HG03558 (cell line): ENCODE results near the gene GALNT17.

Experiments used
- ATAC-seq: cut with Tn5 transposase; IDR thresholded peaks from one replicate; pipeline ENCODE4 v1.9.1; 2021; ENCODE audit warnings: moderate number of reproducible peaks; ENCODE audit not compliant: unreplicated experiment; ENCODE audit errors: extremely low read depth

GALNT17 gene

DNA sequence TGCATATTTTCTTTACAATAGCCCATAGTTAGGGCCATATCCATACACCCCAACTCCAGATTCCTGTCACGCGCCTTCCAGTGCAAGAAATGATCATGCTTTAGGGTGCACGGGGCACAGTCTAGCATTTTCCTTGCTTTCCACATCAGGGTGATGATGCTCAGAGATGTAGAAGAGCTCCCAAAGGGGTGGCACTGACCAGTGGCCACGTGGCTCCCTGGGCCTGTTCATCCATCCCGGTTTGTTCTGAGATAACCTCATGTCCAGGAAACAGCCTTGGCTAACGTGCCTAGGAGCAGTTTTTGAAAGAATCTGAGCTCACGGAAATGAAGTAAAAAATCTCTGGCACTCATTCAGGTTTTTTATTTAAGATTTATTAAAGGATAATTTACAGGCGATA, 139.3 kb downstream of the GALNT17 start:
- ATAC-seq: no peak

DNA sequence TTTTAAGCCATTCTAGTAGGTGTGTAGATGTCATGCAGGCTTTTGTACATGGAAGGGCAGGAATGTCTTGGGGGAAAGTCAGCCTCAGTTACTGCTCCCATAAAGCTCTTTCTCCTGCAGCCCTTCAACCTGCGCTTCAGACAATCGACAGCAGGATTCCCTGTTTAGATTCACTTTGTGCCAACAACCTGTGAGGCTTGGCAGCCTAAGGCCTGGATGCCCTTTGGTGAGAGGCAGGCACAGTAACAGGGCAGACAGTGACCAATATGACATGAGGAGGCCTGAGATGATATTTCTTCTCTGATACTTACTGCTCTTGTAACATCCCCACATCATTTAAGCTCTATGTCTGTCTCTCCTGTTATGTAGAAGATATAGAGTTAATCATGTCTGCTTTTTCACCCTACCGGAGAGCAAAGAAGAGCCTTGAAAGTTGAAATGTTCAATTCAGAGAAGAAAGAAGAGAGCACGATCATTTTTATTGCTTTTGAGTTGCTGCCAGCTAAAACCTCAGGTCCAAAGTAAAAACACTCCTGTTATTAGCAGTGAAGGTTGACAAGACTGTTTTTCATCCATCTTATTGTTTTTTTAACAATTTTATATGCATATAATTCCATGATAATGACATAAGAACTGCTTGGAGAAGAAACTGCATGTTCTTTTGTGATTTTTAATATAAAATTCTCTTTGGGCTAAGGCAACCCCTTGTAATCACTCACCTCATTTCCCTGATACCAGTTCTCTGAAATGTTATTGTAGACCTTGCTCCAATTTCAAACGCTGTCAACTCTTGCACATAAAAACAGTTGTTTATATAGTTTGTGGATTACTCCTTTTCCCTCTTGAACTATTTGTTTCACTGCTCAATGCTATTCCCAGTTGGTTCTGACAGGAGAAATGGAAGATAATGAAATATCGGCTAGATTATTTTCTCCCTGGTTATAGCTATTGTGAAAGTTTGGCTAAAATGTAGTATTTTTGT, 140.9 kb downstream of the GALNT17 start:
- no peak for ATAC-seq

DNA sequence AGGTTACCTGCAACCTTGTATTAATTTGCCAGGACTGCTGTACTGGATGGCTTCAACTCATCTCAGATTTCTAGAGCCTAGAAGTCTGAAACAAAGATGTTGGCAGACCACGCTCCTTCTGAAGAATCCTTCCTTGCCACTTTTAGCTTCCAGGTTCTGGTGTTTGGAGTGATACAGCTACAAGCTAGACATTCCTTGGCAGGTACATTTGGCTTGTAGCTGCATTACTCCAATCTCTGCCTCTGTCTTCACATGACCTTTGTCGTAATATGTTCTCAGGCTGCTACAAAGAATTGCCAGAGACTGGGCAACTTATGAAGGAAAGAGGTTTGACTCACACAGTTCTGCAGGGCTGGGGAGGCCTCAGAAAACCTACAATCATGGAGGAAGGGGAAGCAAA, 146.3 kb downstream of the GALNT17 start:
- ATAC-seq: no peak

DNA sequence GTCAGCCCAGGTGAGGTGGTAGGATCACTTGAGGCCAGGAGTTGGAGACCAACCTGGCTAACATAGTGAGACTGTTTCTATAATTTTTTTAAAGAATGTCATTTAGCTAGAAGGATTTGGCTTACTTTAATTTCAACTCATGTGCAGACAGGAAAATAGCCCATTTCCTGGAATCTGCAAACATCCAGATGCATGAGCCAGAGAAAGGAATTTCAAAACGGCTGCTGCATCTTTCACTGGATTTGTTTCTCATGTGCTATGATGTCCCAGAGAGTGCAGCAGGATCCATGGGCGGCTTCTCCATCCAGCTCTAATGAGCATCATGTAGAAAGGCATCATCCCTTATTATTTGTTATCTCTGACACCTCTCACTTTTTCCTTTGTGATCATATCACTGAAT, 149.3 kb downstream of the GALNT17 start:
- ATAC-seq: no peak

DNA sequence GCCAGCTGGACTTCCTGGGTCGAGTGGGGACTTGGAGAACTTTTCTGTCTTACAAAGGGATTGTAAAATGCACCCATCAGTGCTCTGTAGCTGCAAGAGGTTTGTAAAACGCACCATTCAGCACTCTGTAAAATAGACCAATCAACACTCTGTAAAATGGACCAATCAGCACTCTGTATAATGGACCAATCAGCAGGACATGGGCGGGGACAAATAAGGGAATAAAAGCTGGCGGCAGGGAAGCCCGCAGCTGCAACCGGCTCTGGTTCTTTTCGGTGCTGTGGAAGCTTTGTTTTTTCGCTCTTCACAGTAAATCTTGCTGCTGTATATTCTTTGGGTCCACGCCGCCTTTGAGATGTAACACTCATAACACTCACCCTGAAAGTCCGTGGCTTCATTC, 151.9 kb downstream of the GALNT17 start:
- no peak for ATAC-seq

DNA sequence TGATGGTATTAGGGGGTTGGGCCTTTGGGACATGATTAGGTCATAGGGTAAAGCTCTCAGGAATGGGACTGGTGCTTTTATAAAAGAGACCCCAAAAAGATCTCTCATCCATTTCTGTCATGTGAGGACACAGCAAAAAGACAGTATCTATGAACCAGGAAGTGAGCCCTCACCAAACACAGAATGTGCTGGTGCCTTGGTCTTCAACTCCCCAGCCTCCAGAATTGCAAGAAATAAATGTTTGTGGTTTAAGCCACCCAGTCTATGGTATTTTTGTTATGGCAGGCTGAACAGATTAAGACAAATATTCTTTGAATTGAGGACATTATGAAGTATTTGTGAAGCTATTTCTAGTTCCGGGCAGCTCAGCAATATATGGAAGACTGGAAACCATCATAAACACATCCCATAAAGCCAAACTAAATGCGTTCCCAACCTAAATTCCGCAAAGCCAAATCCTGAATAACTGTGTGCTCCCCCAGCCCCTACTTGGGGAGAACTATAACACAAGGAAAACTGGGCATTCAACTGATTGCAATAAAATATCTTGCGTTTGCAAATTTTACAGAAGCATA, 153.7 kb downstream of the GALNT17 start:
- no peak for ATAC-seq

DNA sequence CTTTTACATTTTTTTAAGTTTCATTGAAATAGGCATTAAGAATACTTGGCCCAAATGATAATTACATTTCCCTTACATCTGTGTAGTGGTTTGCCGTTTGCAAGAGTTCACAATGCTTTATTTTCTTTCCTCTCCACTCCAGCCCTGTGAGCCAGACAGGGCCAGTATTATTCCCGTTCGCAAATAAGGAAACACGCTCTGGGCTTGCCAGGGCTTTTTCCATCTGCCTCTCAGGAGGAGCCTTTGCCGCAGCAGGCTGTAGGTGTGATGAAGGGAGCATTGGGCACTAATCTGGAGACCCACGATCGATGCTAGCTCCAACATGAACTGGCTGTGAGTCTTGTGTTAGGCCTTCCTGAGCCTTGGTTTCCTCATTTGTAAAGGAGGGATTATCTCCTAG, 154.4 kb downstream of the GALNT17 start:
- no peak for ATAC-seq

DNA sequence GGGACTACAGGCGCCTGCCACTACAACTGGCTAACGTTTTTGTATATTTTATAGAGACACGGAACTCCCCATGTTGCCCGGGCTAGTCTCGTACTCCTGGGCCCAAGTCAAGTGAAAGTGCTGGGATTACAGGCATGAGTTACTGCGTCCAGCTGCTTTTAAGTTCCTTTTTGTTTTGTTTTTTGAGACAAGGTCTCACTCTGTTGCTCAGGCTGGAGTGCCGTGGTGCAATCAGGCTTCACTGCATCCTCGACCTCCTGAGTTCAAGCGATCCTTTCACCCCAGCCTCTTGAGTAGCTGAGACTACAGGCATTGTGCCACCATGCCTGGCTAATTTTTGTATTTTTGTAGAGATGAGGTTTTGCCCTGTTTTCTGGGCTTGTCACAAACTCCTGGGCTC, 155.0 kb downstream of the GALNT17 start:
- no peak for ATAC-seq

DNA sequence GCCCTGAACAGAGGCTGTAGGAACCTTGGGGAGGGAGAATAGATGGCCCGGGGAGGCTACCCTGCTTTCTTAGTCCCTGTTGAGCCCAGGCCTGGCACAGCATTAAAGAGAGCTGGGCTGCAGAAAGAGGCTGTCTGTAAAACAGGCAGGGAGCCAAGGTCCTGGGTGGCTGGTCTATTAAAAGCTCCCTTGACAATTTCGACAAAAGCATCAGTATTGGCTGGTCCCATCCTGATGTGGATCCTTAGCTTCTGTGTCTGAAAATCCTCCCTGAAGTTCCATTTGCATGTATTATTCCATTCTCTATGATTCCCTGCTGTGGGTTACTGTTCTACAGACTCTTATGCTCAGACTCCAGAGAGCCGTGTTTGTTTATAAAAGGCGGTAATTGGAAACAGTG, 158.5 kb downstream of the GALNT17 start:
- no peak for ATAC-seq

DNA sequence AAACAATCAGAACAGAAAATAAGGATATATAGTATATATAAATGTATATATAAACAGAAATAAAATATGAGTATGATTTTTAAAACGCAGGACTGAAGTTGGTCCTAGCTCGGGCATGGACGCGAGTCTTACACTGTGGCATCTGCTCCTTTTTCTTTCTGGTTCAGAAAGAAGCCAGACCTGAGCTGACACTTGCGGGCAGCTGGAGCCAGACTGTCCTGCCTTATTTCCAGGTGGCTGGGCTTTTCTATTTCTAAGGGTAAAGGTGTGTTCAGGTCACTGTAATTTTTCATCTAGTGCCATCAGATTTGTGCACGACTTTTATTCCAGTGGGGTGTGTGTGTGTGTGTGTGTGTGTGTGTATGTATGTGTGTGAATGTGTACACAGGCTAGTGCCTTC, 166.4 kb downstream of the GALNT17 start:
- ATAC-seq: no peak

DNA sequence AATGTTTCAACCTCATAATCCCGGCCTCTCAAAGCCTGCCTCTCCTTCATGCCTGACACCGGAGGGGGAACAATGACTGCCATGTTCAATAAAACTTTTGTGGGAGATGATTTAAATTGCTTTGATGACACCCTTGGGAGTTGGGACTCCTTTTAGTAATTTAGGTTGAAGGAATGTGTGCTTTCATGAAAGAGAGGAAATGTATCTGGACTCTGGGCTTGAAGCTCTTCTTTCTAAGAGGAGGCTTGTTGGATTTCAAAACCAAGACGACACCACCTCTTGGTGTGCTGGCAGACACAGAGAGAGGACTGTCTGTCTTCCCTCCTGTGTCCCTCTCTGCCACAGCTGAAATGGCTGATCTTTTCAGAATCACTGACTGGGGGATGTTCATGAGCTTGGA, 168.1 kb downstream of the GALNT17 start:
- ATAC-seq: no peak

DNA sequence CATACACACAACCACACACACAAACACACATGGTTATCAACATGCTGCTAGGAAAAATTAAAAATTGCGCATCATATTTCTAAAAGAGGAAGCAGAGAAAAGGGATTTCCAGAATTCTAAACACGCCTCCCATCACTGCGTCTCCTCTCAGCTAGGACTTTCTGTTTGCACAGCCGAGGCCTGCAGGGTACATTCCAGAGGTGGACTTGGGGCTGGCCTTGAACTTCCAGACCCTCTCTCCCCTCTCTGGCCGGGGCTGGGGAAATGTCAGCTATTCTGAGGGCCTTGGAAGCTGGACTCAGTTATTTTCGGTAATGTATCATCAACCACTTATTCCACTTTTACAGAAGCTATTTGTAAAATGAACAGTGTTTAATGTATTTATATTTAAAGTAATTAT, 168.7 kb downstream of the GALNT17 start:
- ATAC-seq: no peak

DNA sequence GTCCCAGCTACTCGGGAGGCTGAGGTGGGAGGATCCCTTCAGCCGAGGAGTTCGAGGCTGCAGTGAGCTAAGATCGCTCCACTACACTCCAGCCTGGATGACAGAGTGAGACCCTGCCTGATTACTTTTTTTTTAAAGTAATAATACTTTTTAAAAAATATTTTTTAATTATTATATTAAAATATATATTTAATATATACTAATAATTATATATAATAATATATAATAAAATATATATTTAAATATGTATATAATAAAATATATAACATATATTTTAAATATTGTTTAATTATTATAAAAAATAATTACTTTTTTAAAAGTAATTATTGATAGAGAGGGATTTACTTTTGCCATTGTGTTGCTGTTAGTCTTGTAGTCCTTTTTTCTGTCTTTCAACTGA, 169.2 kb downstream of the GALNT17 start:
- no peak for ATAC-seq

DNA sequence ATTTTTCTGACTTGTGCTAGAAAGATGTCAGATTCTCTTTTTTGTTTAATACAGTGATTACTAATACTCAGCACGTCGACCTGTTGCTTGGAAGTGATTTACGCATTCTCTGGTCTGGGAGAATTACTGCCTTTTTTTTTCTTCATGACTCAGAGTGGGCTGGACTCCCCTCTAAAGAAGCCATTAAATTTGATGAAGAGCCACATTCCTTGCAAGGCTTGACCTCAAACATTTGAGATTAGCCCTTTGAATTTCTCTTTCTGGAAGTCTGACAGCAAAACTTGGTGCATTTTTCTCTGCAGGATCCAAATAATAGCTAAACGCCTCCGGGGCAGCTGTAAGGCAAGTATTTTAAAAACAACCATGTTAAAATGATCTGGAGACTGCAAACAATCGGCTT, 171.6 kb downstream of the GALNT17 start:
- ATAC-seq: no peak

DNA sequence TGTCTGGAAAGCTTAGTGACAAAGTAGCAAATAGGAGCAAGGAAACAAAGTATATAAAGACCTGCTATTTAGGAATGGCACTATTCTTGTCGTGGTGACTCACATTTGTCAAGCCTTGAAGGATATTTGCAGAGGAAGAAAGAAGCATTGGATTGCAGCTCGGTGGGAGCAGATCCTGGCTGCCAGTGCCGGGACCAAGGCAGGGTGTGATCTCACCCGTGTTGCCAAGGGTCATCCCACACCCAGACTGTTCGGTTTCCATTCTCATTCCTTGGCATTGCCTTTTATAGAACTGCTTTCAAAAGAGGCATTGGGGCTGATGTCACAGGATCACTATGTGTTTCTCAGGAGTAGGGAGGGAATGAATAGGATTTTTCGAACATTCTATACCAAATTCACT, 176.2 kb downstream of the GALNT17 start:
- no peak for ATAC-seq

DNA sequence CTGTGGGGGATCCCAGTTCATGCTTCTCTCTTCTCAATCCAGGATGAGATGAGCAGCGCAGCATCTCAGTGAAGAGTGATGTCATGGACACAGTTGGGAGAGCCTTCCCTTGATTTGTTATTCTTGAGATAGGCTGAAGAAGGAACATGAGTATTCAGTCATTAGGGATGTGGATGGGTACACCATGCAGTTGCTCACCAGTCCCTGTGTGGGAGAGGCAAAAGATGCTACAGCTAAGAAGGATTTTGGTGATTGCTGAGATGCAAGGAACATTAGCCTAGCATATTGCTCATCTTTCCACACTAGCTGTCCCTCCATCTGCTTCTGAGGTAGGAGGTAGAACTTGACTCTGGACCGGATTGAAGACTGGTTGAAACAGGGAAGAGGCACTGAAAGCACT, 179.6 kb downstream of the GALNT17 start:
- ATAC-seq: no peak

DNA sequence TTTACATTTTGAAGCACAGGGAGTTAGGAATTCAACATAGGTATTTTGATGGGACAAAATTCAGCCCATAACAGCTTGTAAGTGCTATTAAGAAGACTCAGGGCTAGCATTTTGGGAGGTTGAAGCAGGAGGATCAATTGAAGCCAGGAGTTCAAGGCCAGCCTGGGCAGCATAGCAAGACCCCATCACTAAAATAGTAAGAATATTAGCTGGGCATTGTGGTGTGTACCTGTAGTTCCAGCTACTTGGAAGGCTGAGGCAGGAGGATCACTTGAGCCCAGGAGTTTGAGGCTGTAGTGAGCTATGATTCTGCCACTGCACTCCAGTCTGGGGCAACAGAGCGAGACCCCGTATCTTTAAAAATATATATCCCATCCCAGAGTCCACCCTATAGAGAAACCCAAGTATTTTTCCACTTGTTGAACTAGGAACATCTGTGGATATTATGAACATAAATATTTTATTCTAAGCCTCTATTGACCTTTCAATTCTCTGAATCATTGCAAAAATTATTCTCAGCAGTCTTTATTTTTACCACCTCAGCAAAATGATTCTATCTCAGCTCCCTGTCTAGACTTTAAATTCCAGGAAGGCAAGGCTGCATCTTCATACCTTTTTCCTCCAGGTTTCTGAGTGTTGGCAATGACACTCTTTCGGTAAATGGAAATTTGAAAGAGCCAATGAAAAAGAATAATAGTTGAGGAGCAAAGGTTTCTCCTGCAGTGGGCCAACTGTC, 181.0 kb downstream of the GALNT17 start:
- no peak for ATAC-seq

DNA sequence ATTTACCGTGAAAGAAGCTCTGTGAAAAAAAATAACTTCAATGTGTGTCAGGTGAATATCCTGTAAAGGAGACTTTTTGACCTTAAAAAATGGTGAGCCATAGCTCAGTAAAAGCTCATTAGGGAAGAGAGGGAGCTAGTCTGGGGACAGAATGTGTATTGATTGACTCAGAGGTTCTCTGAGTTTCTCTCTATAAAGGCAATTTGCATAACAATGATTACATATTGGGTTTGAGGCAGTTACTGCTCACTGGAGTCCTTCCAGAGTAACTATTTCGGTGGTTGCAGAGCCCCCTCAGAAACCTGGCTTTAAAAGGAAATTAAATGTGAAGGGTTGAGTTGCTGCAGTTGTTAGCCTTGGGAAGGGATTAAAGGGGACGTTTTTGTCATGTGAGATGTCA, 181.6 kb downstream of the GALNT17 start:
- ATAC-seq: no peak

DNA sequence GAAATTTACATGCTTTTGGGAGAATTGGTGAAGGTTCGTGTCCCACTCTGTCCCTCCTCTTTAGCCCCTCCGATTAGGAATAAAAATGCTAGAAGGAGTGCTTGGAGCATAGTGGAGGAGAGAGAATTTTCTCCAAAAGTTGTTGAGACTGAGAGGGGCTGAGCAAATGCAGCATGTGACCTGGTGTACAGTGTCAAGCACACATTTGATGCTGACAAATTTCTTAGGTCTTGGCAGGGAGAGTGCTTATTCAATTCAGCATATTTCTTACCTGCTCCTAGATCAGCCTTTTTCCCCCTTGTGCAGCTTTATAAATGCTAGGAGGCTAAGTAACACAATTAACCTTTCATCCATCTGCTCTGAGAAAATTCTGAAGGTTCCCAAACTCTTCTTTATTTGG, 189.0 kb downstream of the GALNT17 start:
- no peak for ATAC-seq

DNA sequence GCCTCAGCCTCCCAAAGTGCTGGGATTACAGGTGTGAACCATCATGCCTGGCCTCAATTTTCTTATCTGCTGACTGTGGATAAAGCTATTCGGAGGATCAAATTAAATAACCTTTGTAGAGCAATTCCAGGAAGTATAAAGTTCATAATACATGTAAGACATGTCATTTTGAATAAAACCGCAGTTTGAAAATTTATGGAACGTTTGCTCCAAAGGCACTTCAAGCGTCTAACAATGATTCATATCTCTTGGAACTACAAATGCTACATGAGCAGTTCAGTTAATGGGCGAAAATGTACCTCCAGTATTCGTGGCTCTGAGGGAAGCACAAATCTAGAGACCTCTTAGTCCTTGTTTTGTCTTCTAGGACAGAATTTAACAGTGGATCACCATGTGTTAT, 190.3 kb downstream of the GALNT17 start:
- no peak for ATAC-seq

DNA sequence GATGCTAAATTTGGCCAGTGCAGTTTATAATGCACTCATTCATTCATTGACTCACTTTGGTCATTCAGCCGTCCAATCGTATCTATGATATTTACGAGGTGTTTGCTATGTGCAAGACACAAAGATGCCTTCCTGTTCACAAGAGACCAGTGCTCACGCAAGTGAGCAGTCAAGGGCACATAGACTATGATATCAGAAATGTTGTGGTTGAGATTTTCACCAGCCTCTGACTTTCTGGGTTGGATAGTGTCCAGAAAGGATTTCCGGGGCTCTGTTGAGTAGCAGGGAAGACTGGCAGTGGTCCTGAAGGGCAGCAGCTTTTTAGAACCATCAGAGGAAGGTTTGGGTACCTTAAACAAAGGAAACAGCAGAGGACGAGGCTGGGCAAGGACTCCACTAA, 191.8 kb downstream of the GALNT17 start:
- no peak for ATAC-seq
